ENCODE data around the gene NF2. TPM values are rescaled to one million over a fixed set of nuclear protein-coding genes. Genes with fewer than 3 reads are reported as not detected.
"Not testable (repeated sequence)": the region's sequence is repeated elsewhere in the genome, so short reads cannot be mapped to it uniquely, and the experiment has no call there.

The NF2 gene
- total RNA-seq, 1 donor from 2014 or later, result 38.5 TPM

DNA sequence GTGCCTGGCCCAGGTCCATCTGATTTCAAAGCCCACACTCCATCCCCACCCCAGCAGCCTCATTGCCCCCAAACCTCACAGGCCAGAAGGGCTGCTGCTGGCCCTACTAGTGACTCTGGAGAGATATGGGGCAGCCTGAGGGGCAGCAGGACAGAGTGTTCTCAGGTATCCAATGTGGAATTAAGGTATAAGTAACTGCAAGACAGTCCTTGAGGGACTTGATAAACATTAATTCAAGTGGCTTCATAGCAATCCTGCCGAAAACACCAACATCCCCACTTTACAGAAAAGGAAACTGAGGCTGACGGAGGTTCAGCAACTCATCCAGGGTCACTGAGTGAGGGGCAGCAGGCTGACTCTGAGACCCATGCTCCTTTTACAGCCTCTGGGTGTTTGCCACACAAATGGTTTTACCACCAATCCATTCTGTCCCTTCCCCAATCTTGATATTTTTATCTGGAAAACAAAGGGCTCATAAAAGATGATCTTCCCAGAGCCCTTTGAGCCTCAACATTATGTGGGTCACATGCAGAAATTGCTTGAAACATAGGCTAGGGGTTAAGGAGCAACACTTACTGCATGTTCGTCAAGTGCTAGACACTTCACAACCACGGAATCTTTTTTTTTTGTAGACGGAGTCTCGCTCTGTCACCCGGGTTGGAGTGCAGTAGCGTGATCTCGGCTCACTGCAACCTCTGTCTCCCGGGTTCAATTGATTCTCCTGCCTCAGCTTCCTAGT is 24.8 kb upstream of the NF2 start:
- no peaks in the 10 kb centered on the region for H3K36me3 ChIP-seq
- no peaks in the 10 kb centered on the region for H3K27me3 ChIP-seq (ENCODE audit: low read depth)
- H3K4me1 ChIP-seq, result peaks cover 13% of the 10 kb centered on the region
- TF ChIP-seq, protein P1, sequence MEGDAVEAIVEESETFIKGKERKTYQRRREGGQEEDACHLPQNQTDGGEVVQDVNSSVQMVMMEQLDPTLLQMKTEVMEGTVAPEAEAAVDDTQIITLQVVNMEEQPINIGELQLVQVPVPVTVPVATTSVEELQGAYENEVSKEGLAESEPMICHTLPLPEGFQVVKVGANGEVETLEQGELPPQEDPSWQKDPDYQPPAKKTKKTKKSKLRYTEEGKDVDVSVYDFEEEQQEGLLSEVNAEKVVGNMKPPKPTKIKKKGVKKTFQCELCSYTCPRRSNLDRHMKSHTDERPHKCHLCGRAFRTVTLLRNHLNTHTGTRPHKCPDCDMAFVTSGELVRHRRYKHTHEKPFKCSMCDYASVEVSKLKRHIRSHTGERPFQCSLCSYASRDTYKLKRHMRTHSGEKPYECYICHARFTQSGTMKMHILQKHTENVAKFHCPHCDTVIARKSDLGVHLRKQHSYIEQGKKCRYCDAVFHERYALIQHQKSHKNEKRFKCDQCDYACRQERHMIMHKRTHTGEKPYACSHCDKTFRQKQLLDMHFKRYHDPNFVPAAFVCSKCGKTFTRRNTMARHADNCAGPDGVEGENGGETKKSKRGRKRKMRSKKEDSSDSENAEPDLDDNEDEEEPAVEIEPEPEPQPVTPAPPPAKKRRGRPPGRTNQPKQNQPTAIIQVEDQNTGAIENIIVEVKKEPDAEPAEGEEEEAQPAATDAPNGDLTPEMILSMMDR (IDR thresholded peaks at IDR 0.05; ENCODE audit: borderline replicate concordance), result no peak
- no peaks in the 10 kb centered on the region for H3K9me3 ChIP-seq (replicated peaks)
- no peak overlapping the region for H3K4me3 ChIP-seq
- no peak for DNase-seq
- intact Hi-C loops (cut with micrococcal nuclease), result no loop called here
- no peak overlapping the region for H3K27ac ChIP-seq (replicated peaks)

- Histone ChIP-seq H3K4me3 (peak overlapping the region; percentile 77), H3K9me3 (replicated peaks) (no peaks in the 10 kb centered on the region), H3K4me1 (peaks cover 13% of the 10 kb centered on the region), H3K27me3 (ENCODE audit: low read depth) (no peaks in the 10 kb centered on the region), H3K27ac (replicated peaks) (peak overlapping the region; percentile 55), H3K36me3 (no peaks in the 10 kb centered on the region)
- TF ChIP-seq, protein P1 (IDR thresholded peaks at IDR 0.05; ENCODE audit: borderline replicate concordance), result no peak
- DNase-seq, result no peak
- intact Hi-C loops (cut with micrococcal nuclease), result no loop called here
Measured at GRCh38 chr22:29580200-29580810, 23.1 kb upstream of the NF2 start.

- TF ChIP-seq, protein P1 (IDR thresholded peaks at IDR 0.05; ENCODE audit: borderline replicate concordance), result no peak
- no peaks in the 10 kb centered on the region for H3K9me3 ChIP-seq (replicated peaks)
- H3K27me3 ChIP-seq (ENCODE audit: low read depth), result no peaks in the 10 kb centered on the region
- H3K4me3 ChIP-seq, result no peak overlapping the region
- no peak for DNase-seq
- intact Hi-C loops (cut with micrococcal nuclease), result no loop called here
- no peaks in the 10 kb centered on the region for H3K36me3 ChIP-seq
- no peak overlapping the region for H3K27ac ChIP-seq (replicated peaks)
- H3K4me1 ChIP-seq, result peaks cover 13% of the 10 kb centered on the region
Measured at GRCh38 chr22:29581799-29582198, 21.6 kb upstream of the NF2 start.

DNA sequence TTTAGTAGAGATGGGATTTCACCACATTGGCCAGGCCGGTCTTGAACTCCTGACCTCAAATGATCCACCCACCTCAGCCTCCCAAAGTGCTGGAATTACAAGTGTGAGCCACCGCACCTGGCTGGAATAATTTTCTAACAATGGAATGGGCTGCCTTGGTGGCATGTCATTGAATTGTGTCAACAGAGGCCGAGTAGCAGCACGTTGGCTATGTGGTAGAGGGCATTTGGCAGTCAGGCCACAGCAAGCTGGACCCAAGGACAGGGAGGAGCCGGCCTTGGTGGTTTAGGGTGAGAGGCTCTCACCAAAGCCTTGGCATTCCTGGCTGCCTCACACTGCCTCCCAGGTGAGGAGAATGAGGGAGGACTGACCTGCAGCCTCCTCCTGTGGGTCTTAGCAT is 18.5 kb upstream of the NF2 start:
- TF ChIP-seq, protein P1 (IDR thresholded peaks at IDR 0.05; ENCODE audit: borderline replicate concordance), result no peak
- Histone ChIP-seq H3K27me3 (ENCODE audit: low read depth) (no peaks in the 10 kb centered on the region), H3K9me3 (replicated peaks) (no peaks in the 10 kb centered on the region), H3K4me1 (peaks cover 13% of the 10 kb centered on the region), H3K27ac (replicated peaks) (no peak overlapping the region), H3K36me3 (no peaks in the 10 kb centered on the region), H3K4me3 (no peak overlapping the region)
- no peak for DNase-seq
- intact Hi-C loops (cut with micrococcal nuclease), result no loop called here

DNA sequence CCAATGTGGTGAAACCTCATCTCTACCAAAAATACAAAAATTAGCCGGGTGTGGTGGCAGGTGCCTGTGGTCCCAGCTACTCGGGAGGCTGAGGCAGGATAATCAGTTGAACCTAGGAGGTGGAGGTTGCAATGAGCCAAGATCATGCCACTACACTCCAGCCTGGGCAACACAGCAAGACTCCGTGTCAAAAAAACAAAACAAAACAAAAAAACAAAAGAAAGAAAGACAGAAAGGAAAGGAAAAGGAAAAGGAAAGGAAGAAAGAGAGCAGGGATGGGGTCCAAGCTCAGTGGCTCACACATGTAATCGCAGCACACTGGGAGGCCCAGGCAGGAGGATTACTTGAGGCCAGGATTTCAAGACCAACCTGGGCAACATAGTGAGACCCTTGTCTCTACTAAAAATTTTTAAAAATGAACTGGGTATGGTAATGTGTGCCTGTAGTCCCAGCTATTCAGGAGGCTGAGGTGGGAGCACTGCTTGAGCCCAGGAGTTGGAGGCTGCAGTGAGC is 17.2 kb upstream of the NF2 start:
- H3K27me3 ChIP-seq (ENCODE audit: low read depth); H3K9me3 ChIP-seq (replicated peaks); H3K36me3 ChIP-seq; DNase-seq; intact Hi-C loops (cut with micrococcal nuclease); H3K4me1 ChIP-seq; H3K27ac ChIP-seq (replicated peaks); H3K4me3 ChIP-seq: not testable (repeated sequence)

Measured in left ventricle myocardium inferior (tissue), 1 donor.